ENCODE measurements around the gene ANXA6.

ANXA6 gene

DNA sequence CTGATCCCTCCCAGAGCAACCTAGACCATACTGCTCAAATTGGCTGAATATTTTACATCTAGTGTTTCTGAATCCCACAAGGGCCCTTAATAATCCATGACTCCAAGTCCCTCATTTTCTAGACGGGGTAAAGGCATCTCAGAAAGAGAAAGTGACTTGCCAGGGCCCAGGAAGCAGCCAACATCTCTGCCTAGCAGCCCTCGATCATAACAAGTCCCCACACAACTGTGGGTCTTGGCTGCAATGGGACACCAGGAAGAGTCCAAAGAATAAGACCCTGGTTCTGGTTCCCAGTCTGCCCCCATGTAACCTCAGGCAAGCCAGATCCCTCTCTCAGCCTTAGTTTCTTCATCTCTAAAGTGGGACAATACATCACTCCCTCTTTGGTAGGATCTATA is 6.3 kb downstream of the ANXA6 start:
- DNase-seq = no peak

DNA sequence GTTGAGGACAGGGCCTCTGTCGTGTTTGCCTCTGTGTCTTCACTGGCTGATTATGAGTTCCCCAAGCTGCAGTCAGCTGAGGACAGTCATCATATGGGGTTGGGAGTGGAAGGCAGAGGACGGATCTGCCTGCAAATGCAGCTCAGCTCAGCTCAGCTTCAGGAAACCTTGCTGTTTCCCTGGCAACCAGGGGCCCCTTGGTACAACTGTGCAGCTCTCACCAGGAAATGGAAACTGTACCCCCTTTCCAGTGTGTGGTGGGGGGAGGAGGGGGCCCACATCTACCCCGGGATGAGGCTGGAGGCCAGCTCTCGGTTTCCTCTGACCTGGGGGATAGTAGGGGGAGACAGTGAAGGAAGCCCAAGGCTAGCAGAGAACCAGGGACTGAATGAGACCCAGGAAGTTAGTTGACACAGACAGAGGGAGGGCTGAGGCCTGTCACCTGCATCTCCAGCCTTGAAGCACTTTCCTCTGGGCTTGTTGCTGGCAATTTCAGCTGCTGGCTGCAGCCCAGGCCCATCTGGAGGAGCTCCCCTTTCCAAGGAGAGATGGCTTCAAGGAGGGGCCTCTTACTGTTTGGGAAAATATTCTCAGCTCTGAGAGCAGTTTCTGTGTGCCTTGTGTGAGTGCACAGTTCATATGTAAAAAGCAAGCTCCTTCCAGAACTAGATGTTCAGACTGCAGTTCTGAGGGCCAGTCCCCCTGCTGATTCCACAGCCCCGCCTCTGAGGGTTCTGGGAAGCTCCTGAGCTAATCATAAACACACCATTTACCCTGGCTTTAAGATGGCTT is 6.9 kb downstream of the ANXA6 start:
- peak in 1 of 2 experiments; percentile 9 for DNase-seq

DNA sequence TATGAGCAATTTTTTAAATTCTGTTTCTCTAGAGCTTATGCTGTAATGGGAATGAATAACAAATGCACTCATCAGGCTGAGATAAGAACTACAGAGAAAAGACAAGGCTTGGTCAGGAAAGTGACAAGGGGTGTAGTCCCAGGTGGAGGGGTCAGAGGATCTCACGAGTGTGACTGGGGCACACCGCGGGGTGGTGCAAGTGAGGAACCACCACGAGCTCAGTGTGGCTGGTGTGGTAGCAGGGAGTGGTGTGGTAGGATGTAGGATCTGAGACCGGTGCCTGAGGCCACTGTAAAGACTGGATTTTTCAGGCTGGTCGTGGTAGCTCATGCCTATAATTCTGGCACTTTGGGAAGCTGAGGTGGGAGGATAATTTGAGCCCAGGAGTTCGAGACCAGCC is 9.0 kb downstream of the ANXA6 start:
- DNase-seq = no peak

DNA sequence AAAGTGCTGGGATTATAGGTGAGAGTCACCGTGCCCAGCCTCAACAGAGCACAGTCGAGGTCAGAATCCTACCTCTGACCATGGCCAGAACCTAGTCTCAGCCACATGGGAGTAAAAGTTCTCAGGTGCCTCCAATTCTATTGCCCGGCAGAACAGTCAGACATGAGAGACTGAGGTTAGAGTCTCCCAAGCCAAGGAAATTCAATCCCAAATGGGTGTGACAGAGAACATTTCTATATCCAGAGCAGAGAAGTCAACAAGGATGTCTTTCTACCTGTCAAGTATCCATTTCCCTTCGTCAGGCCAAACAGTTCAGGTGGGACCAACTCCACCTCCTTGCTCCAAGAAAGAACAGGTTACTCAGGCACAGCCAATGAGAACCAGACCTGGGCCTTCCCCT is 10.5 kb downstream of the ANXA6 start:
- no peak for DNase-seq

DNA sequence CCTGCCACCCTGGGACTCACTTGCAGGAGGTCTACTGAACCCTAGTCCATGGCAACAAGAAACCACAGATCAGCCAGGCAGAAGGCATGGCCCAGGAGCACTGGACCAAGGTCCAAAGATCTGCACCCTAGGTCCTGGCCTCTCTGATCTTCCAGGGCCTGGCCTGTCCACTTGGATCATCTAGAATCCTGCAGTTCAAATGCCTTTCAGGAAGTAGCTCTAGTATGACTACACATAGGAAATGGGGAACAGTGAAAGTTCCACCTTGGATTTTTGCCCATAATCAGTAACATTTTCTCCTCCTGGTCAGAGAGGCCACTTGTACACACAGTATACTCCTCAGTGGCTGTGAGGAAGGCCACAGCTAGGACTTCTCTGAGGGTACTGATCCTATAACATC is 11.5 kb downstream of the ANXA6 start:
- no peak for DNase-seq

DNA sequence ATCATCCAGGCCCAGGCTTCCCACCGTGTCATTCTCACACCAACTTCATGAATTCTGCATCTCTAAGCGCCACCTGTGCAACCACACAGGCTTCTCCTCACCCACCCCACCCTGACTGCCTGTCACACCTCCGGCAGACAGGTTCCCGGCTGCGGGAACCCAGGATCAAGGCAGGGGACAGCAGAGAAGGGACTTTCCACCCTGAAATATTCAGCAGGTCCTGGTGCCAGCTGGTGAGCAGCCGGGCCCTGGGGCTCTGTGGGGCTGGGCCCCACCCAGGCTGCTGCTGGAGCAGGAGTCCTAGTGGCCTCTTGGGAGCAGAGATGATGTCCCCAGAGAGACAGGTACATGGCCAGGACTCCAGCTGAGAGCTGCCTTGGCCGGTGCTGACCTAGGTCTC is 12.7 kb downstream of the ANXA6 start:
- no peak for DNase-seq

DNA sequence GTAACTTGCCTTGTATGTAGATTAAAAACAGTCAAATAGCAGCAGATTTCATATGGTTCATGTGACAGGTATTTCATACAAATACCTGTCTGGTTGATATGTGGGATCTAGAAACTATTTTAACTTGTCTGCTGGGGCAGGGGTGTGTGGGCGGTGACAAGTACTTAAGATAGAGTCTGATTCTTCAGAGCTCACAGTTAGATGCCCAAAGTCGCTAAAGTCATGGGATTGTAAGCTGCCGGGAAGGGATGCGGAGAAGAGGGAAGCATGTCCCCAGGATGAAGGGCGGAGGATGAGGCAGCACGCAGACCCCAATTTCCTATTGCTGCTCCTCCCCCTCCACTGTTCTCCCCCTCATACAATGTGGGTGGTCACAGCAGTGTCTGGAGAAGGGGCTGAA is 13.3 kb downstream of the ANXA6 start:
- DNase-seq = no peak

DNA sequence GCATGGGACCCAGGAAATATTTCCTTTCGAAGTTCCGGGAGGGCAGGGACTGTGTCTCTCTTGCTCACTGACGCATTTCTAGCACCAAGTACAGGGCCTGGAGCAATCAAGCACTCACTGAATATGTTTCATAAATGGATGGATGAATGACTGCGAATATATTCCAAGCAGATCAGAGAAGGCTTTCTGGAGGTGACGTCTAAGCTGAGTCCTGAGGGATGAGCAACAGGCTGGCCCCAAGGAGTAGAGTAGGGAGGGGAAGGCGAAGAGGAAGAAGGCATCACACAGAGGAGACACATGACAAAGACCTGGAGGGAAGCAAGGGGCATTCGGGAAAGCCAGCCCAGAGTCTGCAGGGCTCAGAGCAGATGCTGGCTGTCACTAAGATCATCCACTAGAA is 13.9 kb downstream of the ANXA6 start:
- DNase-seq = no peak

DNA sequence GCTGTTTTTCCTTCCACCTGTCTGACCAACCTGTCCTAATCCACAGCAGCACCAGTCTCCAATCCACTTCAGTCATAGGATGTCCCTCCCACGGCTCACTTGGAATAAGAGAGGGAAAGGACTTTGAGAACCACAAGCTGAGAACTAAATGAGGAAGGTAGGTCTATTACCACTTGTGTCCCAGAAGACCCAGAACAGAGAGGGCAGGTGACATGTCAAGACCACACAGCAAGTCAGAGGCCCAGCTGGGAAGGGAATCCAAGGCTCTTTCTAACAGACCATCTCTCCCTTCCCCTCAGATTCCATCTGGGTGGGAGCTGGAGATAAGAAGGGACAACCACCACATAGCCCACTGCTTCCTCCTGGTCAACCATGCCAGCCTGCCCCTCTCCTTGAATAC is 14.6 kb downstream of the ANXA6 start:
- no peak for DNase-seq

DNA sequence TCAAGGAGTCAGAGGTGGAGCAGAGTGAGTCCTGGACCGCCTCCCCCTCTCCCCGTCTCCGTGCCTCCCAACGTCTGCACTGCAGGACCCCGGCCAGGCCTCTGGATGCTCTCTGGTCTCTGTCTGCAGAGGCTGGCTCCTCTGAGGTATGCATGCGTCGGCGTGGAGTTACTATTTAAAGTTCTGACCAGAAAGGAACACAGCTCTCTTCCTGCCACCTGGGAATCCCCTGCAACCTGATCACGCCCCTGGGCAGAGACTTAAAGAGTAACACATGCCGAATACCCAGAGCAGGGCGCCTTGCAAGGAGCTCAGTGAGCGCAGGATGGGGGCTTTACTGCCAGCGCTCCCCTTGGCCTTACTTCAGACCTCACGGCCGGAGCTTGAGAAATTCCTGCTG is 16.0 kb downstream of the ANXA6 start:
- DNase-seq = no peak

DNA sequence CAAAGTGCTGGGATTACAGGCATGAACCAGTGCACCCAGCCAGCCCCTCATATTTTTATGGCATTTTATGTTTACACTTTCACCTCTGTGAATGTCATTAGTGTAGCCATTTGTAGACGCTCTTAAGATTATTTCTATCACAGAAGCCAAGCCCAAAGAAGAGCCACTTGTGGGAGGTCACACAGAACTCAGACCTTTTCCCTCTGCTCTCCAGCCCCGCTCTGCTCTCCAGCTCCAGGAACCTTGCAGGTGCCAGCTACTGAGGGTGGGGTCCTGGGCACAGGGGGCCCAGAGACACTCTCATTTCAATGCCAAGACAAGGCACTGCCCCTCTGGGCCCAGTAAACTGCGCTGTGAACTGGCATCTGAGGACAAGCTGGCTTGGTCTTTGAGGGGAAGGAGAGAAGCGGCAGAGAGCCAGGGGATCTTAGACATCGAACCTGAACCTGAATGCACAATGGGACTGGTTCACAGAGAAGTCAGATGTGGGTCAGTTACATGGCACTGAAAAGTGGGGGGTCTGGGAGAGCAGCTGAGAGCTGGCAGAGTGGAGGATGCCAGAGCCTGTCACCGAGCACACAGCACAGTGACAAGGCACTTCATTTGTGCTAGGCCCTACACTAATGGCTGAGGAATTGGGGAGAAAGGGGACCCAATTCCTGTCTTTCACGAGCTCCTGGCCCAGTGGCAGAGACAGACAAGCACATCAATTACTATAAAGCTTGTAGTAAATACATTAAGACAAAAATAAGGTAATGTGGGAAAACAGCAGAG is 16.7 kb downstream of the ANXA6 start:
- no peak for DNase-seq

DNA sequence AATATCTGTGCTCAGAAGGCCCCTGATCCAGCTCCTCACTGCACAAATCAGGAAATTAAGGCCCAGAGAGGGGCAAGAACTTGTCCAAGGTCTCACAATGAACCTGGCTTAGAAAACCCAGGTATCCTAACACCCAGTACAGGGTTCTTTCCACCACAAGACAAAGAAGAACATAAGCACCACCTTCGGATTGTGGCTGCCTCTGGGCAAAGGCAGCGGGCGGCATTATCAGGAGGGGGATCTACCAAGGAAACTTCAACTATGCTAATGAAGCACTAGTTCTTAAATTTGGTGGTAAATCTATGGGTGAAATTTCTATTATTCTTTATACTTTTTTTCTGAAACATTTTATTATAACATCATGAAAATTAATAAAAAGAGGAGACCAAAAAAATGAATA is 17.9 kb downstream of the ANXA6 start:
- no peak for DNase-seq

DNA sequence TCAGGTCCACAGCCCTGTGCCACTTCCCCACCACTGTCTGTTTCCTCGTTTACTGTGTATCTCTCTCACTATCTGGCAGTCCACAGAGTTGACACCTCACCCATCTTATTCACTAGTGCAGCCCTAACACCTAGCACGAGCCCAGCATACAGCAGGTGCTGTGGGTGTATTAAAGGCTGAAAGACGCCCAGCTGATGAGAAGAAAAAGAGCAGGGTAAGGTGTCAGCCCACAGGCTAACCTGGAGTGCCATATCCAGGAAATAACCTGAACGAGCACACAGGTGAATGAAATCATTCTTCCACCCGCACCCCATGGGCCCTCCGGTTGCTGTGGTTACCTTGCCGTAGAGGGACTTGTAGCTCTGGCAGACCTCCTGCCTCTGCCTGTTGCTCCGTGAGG is 18.6 kb downstream of the ANXA6 start:
- DNase-seq = no peak

DNA sequence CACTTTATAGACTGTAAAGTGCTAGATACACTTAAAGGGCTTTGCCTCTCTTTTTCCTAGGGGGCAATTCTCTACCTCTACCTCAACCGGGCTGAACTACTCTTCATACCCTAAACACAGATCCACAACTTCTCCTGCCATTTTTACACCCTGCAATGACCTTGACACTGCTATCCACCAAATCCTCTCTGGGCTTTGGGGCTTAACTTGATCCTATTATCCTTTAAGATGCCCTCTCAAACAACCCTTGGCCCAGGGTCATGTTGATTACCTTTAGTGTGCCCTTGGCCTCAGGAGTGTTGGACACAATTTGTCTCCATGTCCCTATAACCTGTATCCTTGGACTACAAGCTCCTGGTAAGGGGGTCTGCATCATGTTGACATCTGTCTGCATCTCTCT is 19.5 kb downstream of the ANXA6 start:
- no peak for DNase-seq

DNA sequence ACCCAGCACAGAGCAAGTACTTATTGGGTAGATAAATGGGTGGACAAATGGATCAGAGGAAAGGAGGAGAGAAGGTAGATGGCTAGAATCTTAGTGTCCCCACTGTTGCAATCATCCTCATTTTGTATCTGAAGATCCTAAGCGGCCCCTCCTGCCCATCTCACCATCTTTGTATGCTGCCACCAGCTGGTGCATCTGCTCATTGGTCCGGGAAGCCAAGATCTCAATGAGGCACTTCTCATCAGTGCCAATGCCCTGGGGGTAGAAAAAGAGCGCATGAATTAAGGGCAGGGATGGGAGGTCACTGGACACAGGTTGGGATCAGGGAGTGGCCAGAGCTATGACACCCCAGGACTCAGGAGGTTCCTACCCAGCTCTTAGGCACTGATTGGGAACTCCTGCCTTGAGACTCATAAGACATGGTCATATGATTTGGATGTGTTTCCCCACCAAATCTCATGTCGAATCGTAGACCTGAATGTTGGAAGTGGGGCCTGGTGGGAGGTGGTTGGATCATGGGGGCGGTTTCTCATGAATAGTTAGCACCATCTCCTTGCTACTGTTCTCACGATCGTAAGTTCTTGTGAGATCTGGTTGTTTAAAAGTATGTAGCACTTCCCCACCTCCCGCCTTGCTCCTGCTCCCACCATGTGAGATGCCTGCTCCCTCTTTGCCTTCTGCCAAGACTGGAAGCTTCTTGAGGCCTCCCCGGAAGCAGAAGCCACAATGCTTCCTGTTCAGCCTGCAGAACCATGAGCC is 20.3 kb downstream of the ANXA6 start:
- DNase-seq = no peak

DNA sequence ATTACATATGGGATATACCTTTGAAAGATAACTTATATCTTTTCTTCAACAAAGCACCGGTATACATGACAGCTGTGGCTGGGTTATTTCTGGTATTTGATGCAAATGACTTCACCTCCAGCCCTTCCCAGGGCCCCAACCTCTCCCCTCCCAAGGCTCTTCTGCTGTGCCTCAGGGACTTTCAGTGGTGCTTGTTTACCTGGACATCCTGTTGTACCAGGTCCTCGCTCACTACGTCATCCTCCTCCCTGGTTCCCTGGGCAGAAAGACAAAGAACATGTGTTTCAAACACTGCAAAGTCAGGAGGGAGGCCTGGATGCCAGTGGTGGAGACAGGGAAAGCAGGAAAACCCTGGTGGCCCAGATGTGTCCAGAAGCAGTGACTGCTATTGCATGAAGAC is 23.4 kb downstream of the ANXA6 start:
- no peak for DNase-seq

DNA sequence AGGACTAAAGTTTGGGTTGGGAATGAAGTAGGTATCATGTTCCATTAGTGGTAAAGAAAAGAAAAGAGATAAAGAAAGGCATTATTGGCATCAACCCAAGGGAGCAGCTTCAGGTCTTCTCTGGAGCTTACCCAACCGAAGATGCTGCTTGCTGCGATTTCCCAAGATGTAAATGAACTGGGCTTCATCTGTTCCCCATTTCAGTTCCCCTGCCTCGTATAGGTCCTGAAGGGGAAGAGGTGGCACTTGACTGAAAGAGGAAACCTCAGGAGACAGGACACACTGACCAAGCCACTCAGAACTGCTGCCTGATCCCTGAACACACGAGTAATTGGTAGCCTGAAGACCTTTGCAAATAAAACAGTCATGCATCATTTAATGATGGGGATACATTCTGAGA is 24.6 kb downstream of the ANXA6 start:
- no peak for DNase-seq

DNA sequence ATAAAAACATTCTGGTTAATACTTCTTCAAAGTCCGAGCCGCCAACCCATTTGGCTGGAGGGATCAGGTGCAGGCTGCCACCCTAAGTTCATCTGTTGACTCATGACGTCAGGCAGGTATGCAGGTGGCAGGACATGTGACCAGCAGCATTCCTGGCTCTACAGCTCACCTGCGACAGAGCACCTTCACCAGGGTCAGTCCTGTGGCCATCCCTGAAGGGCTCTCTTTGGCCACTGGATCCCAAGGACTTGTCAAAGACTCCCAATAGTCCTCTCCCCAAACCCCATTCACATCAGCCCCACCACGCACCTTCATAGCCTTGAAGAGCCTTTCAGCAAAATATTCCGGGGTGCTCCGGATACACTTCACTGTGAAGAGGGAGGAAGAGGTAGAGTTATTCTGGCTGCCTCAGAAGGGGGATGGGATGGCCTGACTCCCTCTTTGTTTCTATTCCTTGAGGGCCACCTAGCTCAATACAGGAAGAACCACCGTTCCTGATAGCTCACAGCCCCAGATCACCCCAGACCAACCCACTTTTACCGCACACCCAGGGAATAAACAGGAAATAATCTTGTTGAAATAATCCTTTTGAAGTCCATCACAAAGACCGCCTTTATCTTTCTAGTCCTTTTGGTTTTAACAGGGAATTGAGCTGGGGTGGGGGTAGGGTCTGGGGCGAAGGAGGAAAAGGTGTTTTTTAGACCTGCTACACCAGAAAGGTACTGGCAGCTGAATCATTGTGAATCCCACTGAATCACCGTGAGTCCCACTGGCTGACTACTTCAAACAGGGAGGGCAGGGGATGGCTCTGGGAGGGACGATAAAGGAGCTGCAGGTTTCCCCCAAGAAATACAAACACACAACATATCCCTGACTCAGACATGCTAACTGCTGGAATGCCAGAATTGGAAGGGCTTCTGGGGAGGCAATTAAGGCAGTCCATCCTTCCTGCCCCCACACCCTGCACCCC is 26.4 kb downstream of the ANXA6 start:
- no peak for DNase-seq

DNA sequence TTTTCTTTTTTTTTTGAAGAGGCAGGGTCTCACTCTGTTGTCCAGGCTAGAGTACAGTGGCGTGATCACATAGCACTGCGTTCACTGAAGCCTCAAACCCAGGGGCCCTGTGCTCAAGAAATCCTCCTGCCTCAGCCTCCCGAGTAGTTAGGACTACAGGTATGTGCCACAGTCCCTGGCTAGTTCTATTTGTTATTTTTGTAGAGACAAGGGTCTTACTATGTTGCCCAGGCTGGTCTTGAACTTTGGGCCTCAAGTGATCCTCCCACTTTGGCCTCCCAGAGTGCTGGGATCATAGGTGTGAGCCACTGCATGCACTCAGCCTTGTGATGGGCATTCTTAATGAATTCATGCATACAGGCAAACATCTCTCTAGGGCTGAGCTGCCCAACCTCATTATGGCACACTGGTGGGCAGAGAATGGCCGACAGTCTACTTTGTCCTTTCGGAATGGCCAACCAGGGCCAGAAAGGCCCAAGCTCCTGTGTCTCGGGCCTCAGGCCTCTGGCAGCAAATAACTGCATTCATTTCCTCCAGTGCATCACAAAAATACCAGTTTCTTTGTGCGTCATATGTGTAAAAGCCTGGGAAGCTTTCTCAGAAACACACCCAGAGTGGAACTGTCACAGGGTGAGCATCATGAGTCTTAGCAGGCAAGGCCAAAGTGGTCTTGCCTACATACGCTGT is 27.2 kb downstream of the ANXA6 start:
- DNase-seq = no peak

DNA sequence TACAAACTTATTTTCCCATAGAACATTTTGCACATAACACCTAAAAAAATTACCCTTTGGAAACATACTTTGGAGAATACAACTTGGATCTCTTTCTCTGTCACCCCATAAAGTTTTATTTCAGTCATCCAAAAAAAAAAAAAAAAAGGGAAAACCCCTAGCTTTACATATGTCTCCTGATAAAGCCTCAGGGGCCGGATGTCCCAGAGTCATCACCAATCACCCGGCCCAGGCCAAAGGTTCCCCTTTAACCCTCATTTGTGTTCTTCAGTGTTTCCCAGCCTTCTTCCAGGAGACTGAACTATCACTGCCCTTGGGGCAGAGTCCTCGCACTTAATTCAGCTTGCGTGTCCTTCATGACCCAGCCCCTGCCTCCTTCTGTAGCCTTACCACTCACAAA is 28.8 kb downstream of the ANXA6 start:
- no peak for DNase-seq

DNA sequence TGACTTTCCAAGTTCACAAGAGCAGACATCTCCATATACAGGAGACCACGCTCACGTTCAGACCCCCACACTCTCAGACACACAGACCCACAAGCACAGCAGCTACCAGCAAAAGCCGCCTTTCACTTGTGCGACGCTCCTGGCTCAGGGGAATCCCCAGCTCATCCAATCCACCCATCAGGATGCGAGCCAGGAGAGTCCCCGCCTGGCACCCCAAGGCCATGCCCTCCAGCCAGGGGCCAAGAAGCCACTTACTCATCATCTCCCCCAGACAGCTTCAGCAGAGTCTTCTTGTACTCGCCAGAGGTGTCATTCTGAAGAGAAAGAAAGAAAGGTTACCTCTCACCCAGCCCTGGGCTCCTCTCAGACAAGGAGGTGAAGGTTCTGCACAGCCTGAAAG is 29.7 kb downstream of the ANXA6 start:
- no peak for DNase-seq

DNA sequence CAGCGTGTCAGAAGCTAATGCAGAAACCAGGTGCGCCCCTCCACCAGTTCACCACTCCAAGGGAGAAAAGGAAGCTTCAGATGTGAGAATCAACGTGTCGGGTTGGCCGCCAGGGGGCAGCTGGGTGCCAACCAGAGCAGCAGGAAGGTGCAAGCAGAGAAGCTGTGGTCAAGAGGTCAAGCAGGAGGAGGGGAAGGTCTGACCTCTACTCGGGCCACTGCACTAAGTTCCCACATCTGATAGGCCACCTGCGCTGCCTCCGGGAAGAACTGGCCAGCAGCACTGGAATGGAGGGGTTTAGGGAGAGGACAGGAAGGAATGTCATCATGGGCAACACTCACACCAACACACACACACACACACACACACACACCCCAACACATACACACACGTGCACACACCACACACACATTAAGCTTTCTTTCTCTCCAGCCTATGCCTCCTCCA is 31.4 kb downstream of the ANXA6 start:
- DNase-seq = no peak
